HepG2 (cell line): Measurements from ENCODE around the gene RSKR. TPM values are rescaled to one million over a fixed set of nuclear protein-coding genes. Genes with fewer than 3 reads are reported as not detected.

Experiments
- ATAC-seq: fragments of 200-7000 bp; cut with Tn5 transposase; 3 replicates; pipeline ENCODE4 v1.9.1; 2020; ENCODE audit warnings: mild to moderate bottlenecking, moderate library complexity
- BruUV-seq: library from RNA; stranded (reverse); fragments of 400-500 nt; replicated peaks from 2 replicates; lab custom pipeline; 2021; lab: Mats Ljungman, UMichigan
- CTCF ChIA-PET: fragments of 300-600 bp; formaldehyde crosslinking; extraction: SDS; loops from one replicate; lab custom pipeline; 2021; ENCODE audit warnings: low total read pairs, inconsistent platforms, low intra/inter-chr PET ratio; lab: Yijun Ruan, JAX
- POLR2A ChIA-PET: fragments of 350-600 bp; sonication (Branson Sonifier 250); formaldehyde crosslinking; loops from one replicate; lab custom pipeline; 2020; ENCODE audit warnings: antibody characterized with exemption, inconsistent platforms; lab: Yijun Ruan, JAX
- DNase-seq: peaks from one replicate; pipeline ENCODE4 v3.0.0-alpha.2; 2015; ENCODE audit warnings: low spot score
- FAIRE-seq: peaks from 3 replicates; lab custom pipeline; 2011; peaks lifted over from hg19 to GRCh38; lab: Jason Lieb, UNC
- H2AFZ ChIP-seq: one replicate; pipeline ENCODE4 v1.6.1; 2011; ENCODE audit warnings: low read length, inconsistent platforms
- H3K27ac ChIP-seq: fragments of 300-600 bp; 3 replicates; pipeline ENCODE4 v1.8.0; 2011; ENCODE audit warnings: mixed run types, mild to moderate bottlenecking, mixed read lengths, low read length, inconsistent platforms; ENCODE audit not compliant: insufficient read depth; ENCODE audit errors: extremely low read length
- H3K27me3 ChIP-seq, 2 experiments: fragments of 200-600 bp in 1 of 2; 2 replicates in 1 of 2; 3 replicates in 1 of 2; pipeline versions ENCODE4 v1.6.0 to v1.8.0; 2011; ENCODE audit warnings: low read length in 2 of 2, mild to moderate bottlenecking in 2 of 2, moderate library complexity in 2 of 2, inconsistent platforms in 1 of 2; ENCODE audit not compliant: insufficient read depth in 2 of 2, control insufficient read depth in 1 of 2
- H3K36me3 ChIP-seq, 2 experiments: fragments of 200-600 bp in 1 of 2; replicated peaks in 1 of 2; 2 replicates in 1 of 2; 3 replicates in 1 of 2; pipeline versions ENCODE4 v1.5.1 to v1.8.0; 2011; ENCODE audit warnings: low read length in 2 of 2, inconsistent platforms in 1 of 2; ENCODE audit not compliant: insufficient read depth in 2 of 2, control insufficient read depth in 1 of 2
- H3K4me1 ChIP-seq: 2 replicates; pipeline ENCODE4 v1.5.1; 2012; ENCODE audit warnings: low read length, inconsistent platforms; ENCODE audit not compliant: insufficient read depth
- H3K4me2 ChIP-seq: 2 replicates; pipeline ENCODE4 v1.6.0; 2011; ENCODE audit warnings: low read depth, low read length, inconsistent platforms
- H3K4me3 ChIP-seq, 3 experiments: fragments of 200-600 bp in 1 of 3; sonication (generic), shearing (Covaris generic) in 1 of 3; replicated peaks in 1 of 3; 2 replicates each; pipeline ENCODE4 v1.5.1; 2011 to 2016; ENCODE audit warnings: low read length in 3 of 3, inconsistent platforms in 2 of 3, low read depth in 2 of 3, mild to moderate bottlenecking in 2 of 3, control low read depth in 1 of 3, mixed read lengths in 1 of 3; ENCODE audit not compliant: insufficient read depth in 1 of 3
- H3K79me2 ChIP-seq: one replicate; pipeline ENCODE4 v1.6.1; 2011; ENCODE audit warnings: low read length, inconsistent platforms; ENCODE audit not compliant: insufficient read depth
- H3K9ac ChIP-seq: 2 replicates; pipeline ENCODE4 v1.6.0; 2011; ENCODE audit warnings: mild to moderate bottlenecking, low read depth, low read length, inconsistent platforms; ENCODE audit not compliant: insufficient read depth
- H3K9me3 ChIP-seq: 2 replicates; pipeline ENCODE4 v1.5.1; 2012; ENCODE audit warnings: mild to moderate bottlenecking, low read length
- H4K20me1 ChIP-seq: 2 replicates; pipeline ENCODE4 v1.6.0; 2011; ENCODE audit warnings: inconsistent platforms, mild to moderate bottlenecking, low read length, moderate library complexity; ENCODE audit not compliant: insufficient read depth
- AGO1 ChIP-seq: fragments of 200-400 bp; formaldehyde crosslinking; IDR thresholded peaks from 2 replicates; pipeline ENCODE4 v1.6.1; 2017; ENCODE audit warnings: mild to moderate bottlenecking, low read depth, low read length, moderate library complexity; ENCODE audit not compliant: poor library complexity, severe bottlenecking
- ATF7-NPFF ChIP-seq: sonication (generic); formaldehyde crosslinking; IDR thresholded peaks from 2 replicates; pipeline ENCODE4 v1.8.1; 2023; ENCODE audit warnings: mild to moderate bottlenecking, low read depth, missing genetic modification reagents, moderate library complexity
- CREB1 ChIP-seq, 2 experiments: fragments of 450-650 bp in 1 of 2; IDR thresholded peaks; 2 replicates each; pipeline ENCODE4 v1.6.1; 2016 to 2017; ENCODE audit warnings: control low read depth in 1 of 2, mild to moderate bottlenecking in 1 of 2, missing compliant biosample characterization in 1 of 2, missing genetic modification characterization in 1 of 2
- CREBL2 ChIP-seq: sonication (generic); formaldehyde crosslinking; IDR thresholded peaks from 2 replicates; pipeline ENCODE4 v1.8.1; 2023; ENCODE audit warnings: missing genetic modification reagents, mild to moderate bottlenecking, borderline replicate concordance
- GMEB2 ChIP-seq: IDR thresholded peaks from 2 replicates; pipeline ENCODE4 v1.6.1; 2016; ENCODE audit warnings: missing biosample characterization, missing genetic modification reagents, low read depth
- HOXA5 ChIP-seq: sonication (generic); formaldehyde crosslinking; IDR thresholded peaks from 2 replicates; pipeline ENCODE4 v1.4.0; 2020; ENCODE audit warnings: missing genetic modification reagents
- NR2F6 ChIP-seq, 2 experiments: IDR thresholded peaks; 2 replicates each; pipeline ENCODE4 v1.6.1; 2016; ENCODE audit warnings: antibody characterized with exemption in 1 of 2, mild to moderate bottlenecking in 1 of 2
- POLR2AphosphoS2 ChIP-seq: IDR thresholded peaks from 2 replicates; pipeline ENCODE4 v1.6.1; 2011; ENCODE audit warnings: low read depth, low read length, improper control_type of control experiment
- SKIL ChIP-seq: sonication (generic); formaldehyde crosslinking; IDR thresholded peaks from 2 replicates; pipeline ENCODE4 v1.8.0; 2022; ENCODE audit warnings: missing genetic modification reagents, mild to moderate bottlenecking, moderate library complexity, borderline replicate concordance
- SRSF4 ChIP-seq: fragments of 200-400 bp; formaldehyde crosslinking; IDR thresholded peaks from one replicate; pipeline ENCODE4 v1.6.1; 2018; ENCODE audit warnings: mild to moderate bottlenecking, low read depth, low read length, moderate library complexity; ENCODE audit not compliant: poor library complexity, severe bottlenecking
- ZFP90 ChIP-seq: sonication (generic); formaldehyde crosslinking; IDR thresholded peaks from 2 replicates; pipeline ENCODE4 v1.8.0; 2022; ENCODE audit warnings: missing genetic modification reagents, mild to moderate bottlenecking, inconsistent platforms, borderline replicate concordance
- ZNF607 ChIP-seq: sonication (generic); formaldehyde crosslinking; IDR thresholded peaks from 2 replicates; pipeline ENCODE4 v1.5.1; 2020; ENCODE audit warnings: missing genetic modification reagents, mild to moderate bottlenecking, borderline replicate concordance
- ZNF782 ChIP-seq: sonication (generic); formaldehyde crosslinking; IDR thresholded peaks from 2 replicates; pipeline ENCODE4 v1.4.0; 2020; ENCODE audit warnings: missing genetic modification reagents, mild to moderate bottlenecking, borderline replicate concordance
- WGBS: methylation state at CpG from one replicate; pipeline ENCODE4 v1.1.6; 2017; ENCODE audit warnings: low lambda C conversion rate; 5-methylcytosine and 5-hydroxymethylcytosine counted together
- in situ Hi-C: cut with HindIII; loops from 2 replicates; pipeline ENCODE4 v1.10.0; 2017; ENCODE audit warnings: low pct_unique_long_range_greater_than_20kb; ENCODE audit not compliant: extremely low pct_ligation_motif_present
- intact Hi-C: fragments of 100-400 bp; cut with micrococcal nuclease; formaldehyde crosslinking; loops from one replicate; pipeline ENCODE4 v1.10.0; 2022; ENCODE audit not compliant: unreplicated experiment
- polyA plus RNA-seq, 8 experiments: library from polyadenylated mRNA; depleted of rRNA in 3 of 8; stranded (reverse) in 7 of 8; unstranded in 1 of 8; fragments of >200 nt; fragmentation: Illumina TruSeq in 4 of 8; extraction: Trizol in 4 of 8; gene quantifications; 2 replicates each; pipeline versions ENCODE4 v1.2.1 to v1.2.3, GENCODE V29; 2011 to 2016; ENCODE audit warnings: low read depth in 4 of 8, missing spikeins in 1 of 8, mixed read lengths in 1 of 8; ENCODE audit not compliant: insufficient read depth in 1 of 8
- total RNA-seq, 5 experiments: library from RNA; depleted of rRNA; stranded (reverse); fragments of >200 nt; fragmentation: Illumina TruSeq; extraction: Trizol; gene quantifications; 2 replicates each; pipeline ENCODE4 v1.2.3, GENCODE V29; 2016; ENCODE audit warnings: low read depth in 1 of 5

Gene RSKR
- total and polyA plus RNA-seq, 2 of the 13 experiments (the other 11 are each of a cell fraction or from before 2014, with no cell fraction given), result 5.0 to 10.4 TPM

DNA sequence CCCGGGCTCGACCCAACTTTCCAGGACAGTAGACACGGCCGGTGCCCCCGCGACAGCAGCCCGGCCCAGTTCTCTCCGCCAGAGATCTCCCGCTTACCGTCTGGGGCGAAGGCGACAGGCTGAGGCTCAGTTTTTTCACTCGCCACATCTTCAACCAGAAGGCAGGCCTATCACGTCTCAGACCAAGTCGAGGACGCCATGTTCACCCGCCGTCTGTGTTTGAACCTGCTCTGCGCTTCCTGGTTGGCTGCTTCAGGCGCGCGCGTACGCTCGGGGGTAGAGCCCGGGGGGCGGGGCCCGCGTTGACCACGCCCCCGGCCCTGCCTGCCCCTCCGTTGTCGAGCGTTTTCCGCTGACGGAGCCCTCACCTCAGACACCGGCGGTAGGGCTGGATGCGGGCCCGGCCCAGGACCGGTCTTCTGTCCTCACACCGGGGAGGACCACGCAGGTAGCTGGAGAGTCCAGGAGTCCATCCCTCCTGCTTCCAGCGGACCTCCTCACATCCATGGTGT lies 15.1 kb downstream of the RSKR start, which contains the start of gene SPAG5:
SPAG5 (minus strand) TSS at position 227 of the 512 bp plus-strand sequence; CDS start at position 148, 79 bp downstream.
- H2AFZ ChIP-seq, result peak within 1 kb of the TSS; percentile 78
- H3K4me3 ChIP-seq, result peak within 1 kb of the TSS; percentile 87 to 95 (median 95)
- peaks cover 14% of the 10 kb centered on the region for H3K79me2 ChIP-seq
- intact Hi-C loops (loop anchor here (1.0 kb wide), 1 partner anchor 23 kb away; the partner anchor contains the start of gene ALDOC), in situ Hi-C loops (no loop called here)
- no peaks in the 10 kb centered on the region for H3K9me3 ChIP-seq
- peak within 1 kb of the TSS; percentile 80 for H3K27ac ChIP-seq
- ATAC-seq, result peak; percentile 90
- WGBS, result 0% methylated on average over 6 of the region's 44 CpGs
- no peaks in the 10 kb centered on the region; a peak in 1 of 5 replicates for H3K27me3 ChIP-seq
- H3K9ac ChIP-seq, result peak within 1 kb of the TSS; percentile 88
- H4K20me1 ChIP-seq, result no peaks in the 10 kb centered on the region
- POLR2A ChIA-PET, result interaction anchor here (1.0 to 1.4 kb wide), 7 partner anchors 12 to 241 kb away, joined by 3 to 7 read pairs (median 5); partner anchors contain the start of genes ALDOC, BLTP2, POLDIP2 and SDF2
- peak; percentile 89 for DNase-seq
- peaks cover 17% of the 10 kb centered on the region for H3K4me1 ChIP-seq
- FAIRE-seq, result peak; percentile 39
- CTCF ChIA-PET, result no interaction called here
- H3K4me2 ChIP-seq, result peak within 1 kb of the TSS; percentile 98
- no TSS peak for BruUV-seq
- H3K36me3 ChIP-seq, result no peaks in the 10 kb centered on the region
- TF ChIP-seq ZNF607 (no peak; the same call in 1 of the 2 replicates), ZNF782 (CRISPR knock-in tag) (no peak), SKIL (CRISPR knock-in tag) (0 out of 2 replicates have a peak, but pooled peaks have one; percentile 36), HOXA5 (CRISPR knock-in tag) (peak; percentile 46; the same call in 1 of the 2 replicates), SRSF4 (no peak), ZFP90 (CRISPR knock-in tag) (no peak), CREB1 (IDR thresholded peaks at IDR 0.05) (peak; percentile 71), CREB1 (CRISPR knock-in tag; IDR thresholded peaks at IDR 0.05) (peak; percentile 79), NR2F6 (IDR thresholded peaks at IDR 0.05) (no peak), NR2F6 (CRISPR knock-in tag; IDR thresholded peaks at IDR 0.05) (no peak), AGO1 (peak; percentile 80), ATF7-NPFF (peak; percentile 88; the same call in 1 of the 2 replicates), CREBL2 (CRISPR knock-in tag) (no peak), POLR2AphosphoS2 (no peak), GMEB2 (CRISPR knock-in tag) (peak; percentile 37; the same call in 1 of the 2 replicates)
